Erythroblast (primary cell): ENCODE data around the gene MPST.

Source experiments
- GATA1 ChIP-seq: IDR thresholded peaks from 2 replicates; pipeline ENCODE4 v1.6.1; 2011; ENCODE audit warnings: low read depth, mild to moderate bottlenecking, control low read depth, low read length, moderate library complexity
- POLR2A ChIP-seq: IDR thresholded peaks from 2 replicates; pipeline ENCODE4 v1.6.1; 2011; ENCODE audit warnings: mild to moderate bottlenecking, low read length

DNA sequence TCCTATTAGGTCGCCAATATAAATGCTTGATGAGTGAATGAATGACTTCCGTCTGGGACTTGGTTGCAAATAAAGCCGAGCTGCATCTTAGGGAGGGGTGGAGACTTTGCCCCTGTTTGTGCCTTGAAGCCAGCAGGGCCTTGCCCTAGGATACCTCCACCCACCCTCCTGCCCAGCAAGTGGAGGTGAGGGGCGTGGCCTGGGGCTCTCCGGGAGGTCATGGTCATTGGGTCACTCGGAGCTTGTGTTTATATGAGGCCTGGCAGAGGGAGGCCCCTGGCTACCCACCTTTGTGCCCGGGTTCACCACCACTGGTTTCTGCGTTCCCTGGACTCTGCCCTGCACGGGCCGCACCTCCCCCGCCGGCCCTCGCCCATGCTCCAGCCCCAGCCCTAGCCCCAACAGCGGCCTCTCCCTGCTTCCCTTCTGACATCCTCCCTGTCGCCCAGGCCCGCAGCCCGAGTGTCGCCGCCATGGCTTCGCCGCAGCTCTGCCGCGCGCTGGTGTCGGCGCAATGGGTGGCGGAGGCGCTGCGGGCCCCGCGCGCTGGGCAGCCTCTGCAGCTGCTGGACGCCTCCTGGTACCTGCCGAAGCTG, 4.3 kb downstream of the MPST start:
- TF ChIP-seq POLR2A (no peak), GATA1 (no peak)
